K562 (cell line): ENCODE results near the gene ELOVL5. TPM values are rescaled to one million over a fixed set of nuclear protein-coding genes. Genes with fewer than 3 reads are reported as not detected.

Experiments
- CHD7 ChIP-seq: fragments of 200-600 bp; sonication (generic); IDR thresholded peaks from one replicate; pipeline ENCODE4 v1.6.1; 2012; ENCODE audit warnings: mild to moderate bottlenecking, low read depth, low read length, inconsistent platforms
- HINFP ChIP-seq: fragments of 450-650 bp; conservative IDR thresholded peaks from 2 replicates; pipeline ENCODE4 v1.6.1; 2016; ENCODE audit warnings: missing genetic modification characterization, low read depth, mild to moderate bottlenecking, control low read depth, missing compliant biosample characterization
- ZBTB49 ChIP-seq: sonication (generic); formaldehyde crosslinking; IDR thresholded peaks from 2 replicates; pipeline ENCODE4 v1.8.0; 2022; ENCODE audit warnings: missing genetic modification reagents, mild to moderate bottlenecking, borderline replicate concordance
- polyA plus RNA-seq, 8 experiments: library from polyadenylated mRNA; depleted of rRNA in 4 of 8; stranded (reverse) in 5 of 8; unstranded in 3 of 8; fragments of >200 nt; fragmentation: Nextera tagmentation in 2 of 8; fragmentation: Illumina TruSeq in 1 of 8; extraction: Ambion mirVana in 2 of 8; extraction: Trizol in 1 of 8; gene quantifications; 2 replicates each; pipeline versions ENCODE4 v1.2.1 to v1.2.3, GENCODE V29; 2011 to 2014; ENCODE audit warnings: inconsistent platforms in 1 of 8, missing spikeins in 1 of 8
- total RNA-seq, 7 experiments: library from RNA; depleted of rRNA in 6 of 7; stranded (reverse); fragments of >200 nt in 6 of 7; fragmentation: Illumina TruSeq in 2 of 7; extraction: Trizol in 2 of 7; gene quantifications; 2 replicates each; pipeline versions ENCODE4 v1.2.1 to v1.2.3, GENCODE V29; 2011 to 2021; ENCODE audit warnings: low replicate concordance in 1 of 7
- TF ChIP-seq, protein P1 (sequence below), 2 experiments: fragments of 450-650 bp; conservative IDR thresholded peaks; 2 replicates each; pipeline ENCODE4 v1.6.1; 2017; ENCODE audit warnings: mild to moderate bottlenecking in 2 of 2, moderate library complexity in 2 of 2
- TF ChIP-seq, protein P2 (sequence below), 2 experiments: fragments of 200-800 bp in 1 of 2; sonication (Bioruptor generic) in 1 of 2; sonication (generic) in 1 of 2; formaldehyde crosslinking in 1 of 2; IDR thresholded peaks in 1 of 2; conservative IDR thresholded peaks in 1 of 2; 2 replicates each; pipeline versions ENCODE4 v1.5.0 to v1.6.1; 2016 to 2020; ENCODE audit warnings: missing compliant biosample characterization in 1 of 2, missing genetic modification characterization in 1 of 2, missing genetic modification reagents in 1 of 2

The ELOVL5 gene
- total and polyA plus RNA-seq, 9 of the 15 experiments (the other 6 are each of a cell fraction or from before 2014, with no cell fraction given), result 70.6 to 245 (median 132) TPM

DNA sequence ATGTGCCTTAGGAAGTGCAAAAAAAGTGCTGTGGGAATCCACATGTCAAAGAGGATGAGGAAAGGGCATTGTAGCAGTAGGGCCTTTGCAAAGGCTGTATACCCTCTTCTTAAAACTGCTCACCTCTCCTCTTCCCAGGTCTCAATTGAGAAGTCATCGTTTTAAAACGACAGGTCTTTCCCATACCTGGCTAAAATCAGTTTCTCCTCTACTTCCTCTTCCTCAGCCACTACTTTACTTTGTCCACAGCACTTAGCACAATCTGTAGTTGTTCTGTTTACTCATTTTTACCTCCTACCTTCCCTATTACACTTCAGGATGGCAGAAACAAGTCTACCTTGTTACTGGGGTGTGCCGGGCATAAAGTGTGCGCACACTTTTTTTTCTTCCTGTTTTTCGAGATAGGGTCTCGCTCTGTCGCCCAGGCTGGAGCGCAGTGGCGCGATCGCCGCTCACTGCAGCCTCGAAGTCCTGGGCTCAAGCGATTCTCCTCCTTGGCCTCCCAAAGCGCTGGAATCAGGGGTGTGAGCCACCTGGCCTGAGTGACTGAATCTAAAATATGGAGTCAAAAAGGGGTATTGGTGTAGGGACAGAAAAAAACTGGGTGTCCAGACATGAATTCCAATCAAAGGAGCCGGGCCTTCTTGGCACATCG is 9.8 kb upstream of the ELOVL5 start (continued):
- TF ChIP-seq, protein P1, sequence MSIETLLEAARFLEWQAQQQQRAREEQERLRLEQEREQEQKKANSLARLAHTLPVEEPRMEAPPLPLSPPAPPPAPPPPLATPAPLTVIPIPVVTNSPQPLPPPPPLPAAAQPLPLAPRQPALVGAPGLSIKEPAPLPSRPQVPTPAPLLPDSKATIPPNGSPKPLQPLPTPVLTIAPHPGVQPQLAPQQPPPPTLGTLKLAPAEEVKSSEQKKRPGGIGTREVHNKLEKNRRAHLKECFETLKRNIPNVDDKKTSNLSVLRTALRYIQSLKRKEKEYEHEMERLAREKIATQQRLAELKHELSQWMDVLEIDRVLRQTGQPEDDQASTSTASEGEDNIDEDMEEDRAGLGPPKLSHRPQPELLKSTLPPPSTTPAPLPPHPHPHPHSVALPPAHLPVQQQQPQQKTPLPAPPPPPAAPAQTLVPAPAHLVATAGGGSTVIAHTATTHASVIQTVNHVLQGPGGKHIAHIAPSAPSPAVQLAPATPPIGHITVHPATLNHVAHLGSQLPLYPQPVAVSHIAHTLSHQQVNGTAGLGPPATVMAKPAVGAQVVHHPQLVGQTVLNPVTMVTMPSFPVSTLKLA (conservative IDR thresholded peaks at IDR 0.05), result no peak
- TF ChIP-seq, protein P2, sequence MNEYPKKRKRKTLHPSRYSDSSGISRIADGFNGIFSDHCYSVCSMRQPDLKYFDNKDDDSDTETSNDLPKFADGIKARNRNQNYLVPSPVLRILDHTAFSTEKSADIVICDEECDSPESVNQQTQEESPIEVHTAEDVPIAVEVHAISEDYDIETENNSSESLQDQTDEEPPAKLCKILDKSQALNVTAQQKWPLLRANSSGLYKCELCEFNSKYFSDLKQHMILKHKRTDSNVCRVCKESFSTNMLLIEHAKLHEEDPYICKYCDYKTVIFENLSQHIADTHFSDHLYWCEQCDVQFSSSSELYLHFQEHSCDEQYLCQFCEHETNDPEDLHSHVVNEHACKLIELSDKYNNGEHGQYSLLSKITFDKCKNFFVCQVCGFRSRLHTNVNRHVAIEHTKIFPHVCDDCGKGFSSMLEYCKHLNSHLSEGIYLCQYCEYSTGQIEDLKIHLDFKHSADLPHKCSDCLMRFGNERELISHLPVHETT (CRISPR knock-in tag; conservative IDR thresholded peaks at IDR 0.05 in 1 of 2, IDR thresholded peaks at IDR 0.05 in 1 of 2), result peak in 1 of 2 experiments; percentile 29; a peak in 1 of 4 replicates
- TF ChIP-seq CHD7 (no peak), HINFP (tag) (0 out of 2 replicates have a peak, but pooled peaks have one; percentile 14), ZBTB49 (CRISPR knock-in tag) (0 out of 2 replicates have a peak, but pooled peaks have one; percentile 33)
